Activated naive CD4-positive, alpha-beta T cell treated with anti-CD3 and anti-CD28 coated beads, Interleukin-2, amount 10 ng/mL, durations not matched to agents 7 days and 5 days (primary cell): ENCODE results near the gene CYB5RL.
A peak's percentile ranks its signal among the peaks of the same experiment; 100 is the strongest.
"Not testable (repeated sequence)": the region's sequence is repeated elsewhere in the genome, so short reads cannot be mapped to it uniquely, and the experiment has no call there.

Experiments
- CTCF ChIA-PET: fragments of 350-600 bp; sonication (Branson Sonifier 250); formaldehyde crosslinking; loops from one replicate; lab custom pipeline; 2021; ENCODE audit warnings: antibody characterized with exemption; lab: Charles Lee
- DNase-seq: peaks from one replicate; pipeline ENCODE4 v3.0.0-alpha.2; 2020
- H3K27ac Mint-ChIP-seq: one replicate; pipeline ENCODE4 v1.8.0; 2021; ENCODE audit warnings: mild to moderate bottlenecking, moderate library complexity, mixed read lengths
- H3K27me3 Mint-ChIP-seq: one replicate; pipeline ENCODE4 v1.8.0; 2021; ENCODE audit warnings: mild to moderate bottlenecking, mixed read lengths
- H3K36me3 Mint-ChIP-seq: one replicate; pipeline ENCODE4 v1.8.0; 2021; ENCODE audit warnings: mixed read lengths
- H3K4me1 Mint-ChIP-seq: one replicate; pipeline ENCODE4 v1.8.0; 2021; ENCODE audit warnings: mixed read lengths
- H3K4me3 Mint-ChIP-seq: one replicate; pipeline ENCODE4 v1.8.0; 2021; ENCODE audit warnings: mild to moderate bottlenecking, moderate library complexity, mixed read lengths
- H3K9me3 Mint-ChIP-seq: one replicate; pipeline ENCODE4 v1.8.0; 2021; ENCODE audit warnings: mixed read lengths

The CYB5RL gene

DNA sequence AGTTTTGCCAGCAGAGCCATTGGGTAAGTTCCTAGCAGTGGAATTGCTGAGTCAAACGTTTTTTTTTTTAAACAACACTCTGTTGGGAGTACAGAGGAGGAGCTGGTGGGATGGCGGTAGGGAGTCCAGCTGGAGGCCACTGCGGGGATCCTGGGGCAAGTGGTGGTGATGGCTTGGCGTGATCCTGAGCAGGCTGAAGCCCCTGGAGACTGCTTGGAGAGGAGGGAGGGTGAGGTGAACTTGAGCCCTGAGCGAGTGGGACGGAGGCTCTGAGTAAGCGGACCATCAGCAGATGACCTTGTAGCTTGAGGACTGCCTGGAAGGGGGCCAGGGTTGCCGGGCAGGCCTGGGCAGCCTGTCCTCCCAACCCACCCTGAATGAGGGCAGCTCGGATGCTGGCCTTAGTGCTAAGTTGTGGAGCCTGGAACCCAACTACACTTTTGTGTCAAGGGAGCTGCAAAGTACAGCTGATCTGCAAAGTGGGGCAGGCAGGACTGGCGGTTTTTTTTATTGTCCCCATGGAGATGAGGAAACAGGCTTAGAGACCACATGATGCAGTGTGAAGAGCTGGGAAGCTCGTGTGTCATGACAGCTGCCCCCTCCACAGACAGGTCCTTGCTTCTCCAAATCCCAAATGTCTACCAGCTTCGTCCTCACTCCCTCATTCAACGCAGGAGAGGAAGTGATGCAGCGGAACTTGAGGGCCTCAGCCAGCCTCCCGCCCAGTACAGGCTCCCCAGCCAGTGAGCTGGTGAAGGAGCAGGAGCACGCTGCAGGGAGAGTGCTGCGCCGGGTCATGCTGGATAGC is 20.4 kb upstream of the CYB5RL start:
- H3K4me1 Mint-ChIP-seq = no peaks in the 10 kb centered on the region
- no peak for DNase-seq
- CTCF ChIA-PET = no interaction called here

DNA sequence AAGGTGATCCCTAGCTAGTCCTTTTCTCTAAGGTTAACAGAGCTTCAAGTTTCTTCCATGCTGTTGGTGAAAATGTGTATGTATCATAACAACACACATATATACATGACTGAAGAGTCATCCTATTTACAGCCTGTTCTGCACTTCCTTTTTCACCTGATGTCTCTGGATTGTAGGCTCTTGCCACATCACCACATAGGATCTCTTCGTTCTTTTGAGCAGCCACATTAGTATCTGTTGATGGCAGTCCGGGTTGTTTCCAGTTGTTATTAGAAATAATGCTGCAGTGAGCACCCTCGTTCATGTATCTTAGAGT is 19.8 kb upstream of the CYB5RL start:
- Mint-ChIP-seq H3K27ac (peak overlapping the region; percentile 49), H3K9me3 (no peaks in the 10 kb centered on the region), H3K4me3 (no peak overlapping the region), H3K36me3 (peaks cover 43% of the 10 kb centered on the region), H3K27me3 (no peaks in the 10 kb centered on the region), H3K4me1 (no peaks in the 10 kb centered on the region)
- CTCF ChIA-PET = interaction anchor here (1.8 kb wide), 1 partner anchor 38 kb away, joined by 7 read pairs; no protein-coding TSS in a partner anchor
- DNase-seq = no peak

More for the DNA sequence above, 20.4 kb upstream of the CYB5RL start:
- Mint-ChIP-seq H3K4me3 (no peak overlapping the region), H3K27me3 (no peaks in the 10 kb centered on the region), H3K27ac (peak overlapping the region; percentile 49), H3K9me3 (no peaks in the 10 kb centered on the region), H3K36me3 (peaks cover 43% of the 10 kb centered on the region)

DNA sequence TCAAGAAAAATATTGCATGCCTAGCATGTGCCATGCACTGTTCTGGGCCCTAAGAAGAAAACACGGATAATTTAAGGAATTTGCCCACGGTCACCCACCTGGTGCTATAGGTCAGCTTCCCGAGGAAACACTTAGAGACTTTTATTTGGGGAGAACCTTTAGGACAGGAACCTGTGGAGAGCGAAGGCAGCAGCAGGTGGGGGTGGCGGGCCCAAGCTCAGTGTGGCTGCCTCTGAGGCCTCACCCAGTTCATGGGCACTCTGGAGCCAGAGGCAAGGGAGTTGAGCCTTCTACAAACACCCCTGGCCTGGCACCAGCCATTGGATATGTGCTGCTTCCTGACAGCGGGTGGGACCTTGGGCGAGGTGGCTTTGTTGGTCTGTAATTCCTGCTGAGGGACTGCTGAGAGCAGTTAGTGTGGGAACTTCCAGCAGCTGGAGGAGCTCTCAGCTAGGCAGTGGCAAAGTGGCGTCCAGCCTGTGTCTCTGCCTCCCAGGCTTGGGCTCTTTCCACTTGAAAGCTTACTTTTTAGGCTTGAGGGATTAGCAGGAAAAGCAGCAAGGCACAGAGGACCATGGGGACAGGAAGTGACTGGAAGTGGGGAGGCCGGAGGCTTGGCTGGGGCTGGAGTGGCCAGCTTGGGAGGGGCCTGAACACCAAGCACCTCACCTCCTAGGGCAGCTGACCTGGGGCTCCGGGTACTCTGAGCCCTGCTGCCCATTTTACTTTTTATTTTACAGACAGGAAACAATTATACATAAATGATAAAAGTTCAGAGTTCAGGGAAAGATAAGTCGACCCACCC is 19.3 kb upstream of the CYB5RL start:
- peaks cover 47% of the 10 kb centered on the region for H3K36me3 Mint-ChIP-seq
- no peak for DNase-seq
- H3K27me3 Mint-ChIP-seq = no peaks in the 10 kb centered on the region
- no peaks in the 10 kb centered on the region for H3K4me1 Mint-ChIP-seq
- no peak overlapping the region for H3K27ac Mint-ChIP-seq
- no peaks in the 10 kb centered on the region for H3K9me3 Mint-ChIP-seq
- H3K4me3 Mint-ChIP-seq = no peak overlapping the region
- CTCF ChIA-PET = interaction anchor here (0.7 to 1.8 kb wide), 3 partner anchors 37 to 700 kb away, joined by 3 to 7 read pairs (median 3); no protein-coding TSS in a partner anchor

DNA sequence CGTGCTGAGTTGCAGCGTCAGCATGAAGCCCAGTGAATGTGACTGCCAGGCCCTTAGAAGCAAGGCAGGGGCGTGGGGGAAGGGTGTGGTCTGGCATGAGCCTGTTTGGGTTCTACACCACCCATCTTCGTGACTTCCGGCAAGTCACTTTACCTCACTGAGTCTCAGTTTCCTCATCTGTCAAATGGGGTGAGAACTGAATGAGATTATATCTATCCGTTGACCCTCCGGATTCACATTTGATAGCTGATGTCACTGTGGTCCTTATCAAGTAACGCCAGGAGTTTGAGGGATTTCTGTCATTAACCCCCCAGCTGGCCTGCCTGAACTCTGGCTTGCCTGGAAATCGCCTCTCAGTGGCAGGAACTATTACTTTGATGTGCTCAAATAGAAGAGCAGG is 15.7 kb upstream of the CYB5RL start:
- H3K4me1 Mint-ChIP-seq = no peaks in the 10 kb centered on the region
- CTCF ChIA-PET = no interaction called here
- peaks cover 49% of the 10 kb centered on the region for H3K36me3 Mint-ChIP-seq
- no peak overlapping the region for H3K4me3 Mint-ChIP-seq
- no peaks in the 10 kb centered on the region for H3K27me3 Mint-ChIP-seq
- H3K27ac Mint-ChIP-seq = no peak overlapping the region
- no peaks in the 10 kb centered on the region for H3K9me3 Mint-ChIP-seq
- no peak for DNase-seq

DNA sequence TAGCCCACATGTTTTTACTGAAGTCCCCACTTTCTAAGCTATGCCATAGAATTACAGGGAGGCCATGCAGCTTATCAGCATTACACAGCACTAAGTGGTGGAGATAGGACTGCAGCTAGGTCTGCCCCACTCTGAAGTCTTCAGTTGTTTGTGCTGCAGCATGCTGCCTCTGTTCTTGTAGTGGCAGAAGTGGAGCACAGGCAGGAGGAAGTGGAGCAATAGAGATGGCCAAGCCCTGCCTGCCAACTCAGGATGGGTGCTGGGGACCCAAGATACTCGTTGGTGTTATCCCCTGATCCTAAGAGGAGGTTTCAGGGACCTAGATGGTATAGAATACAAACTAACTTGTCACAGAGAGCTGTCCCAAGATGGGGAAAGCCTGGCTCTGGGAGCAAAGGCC is 13.0 kb upstream of the CYB5RL start:
- CTCF ChIA-PET = no interaction called here
- no peak overlapping the region for H3K4me3 Mint-ChIP-seq
- no peaks in the 10 kb centered on the region for H3K4me1 Mint-ChIP-seq
- no peaks in the 10 kb centered on the region for H3K27me3 Mint-ChIP-seq
- no peak overlapping the region for H3K27ac Mint-ChIP-seq
- DNase-seq = no peak
- no peaks in the 10 kb centered on the region for H3K9me3 Mint-ChIP-seq
- H3K36me3 Mint-ChIP-seq = peaks cover 51% of the 10 kb centered on the region

DNA sequence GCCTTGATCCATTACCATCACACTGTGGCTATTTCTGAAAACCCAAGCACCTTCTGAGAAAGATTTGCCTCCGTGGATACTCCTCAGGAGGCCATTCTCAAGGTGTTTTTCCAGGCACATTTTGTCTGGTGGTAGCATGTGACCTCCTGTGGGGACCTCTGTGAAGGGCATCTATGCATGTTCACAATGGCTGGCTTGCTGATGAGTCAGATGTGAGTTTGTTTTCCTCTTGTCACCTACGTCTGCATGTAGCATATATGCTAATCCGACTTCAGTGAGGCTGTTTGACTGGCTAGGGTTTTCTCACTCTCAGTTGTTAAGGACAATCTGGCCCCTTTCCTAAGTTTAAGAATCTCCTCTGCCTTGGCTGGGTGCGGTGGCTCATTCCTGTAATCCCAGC is 8.1 kb upstream of the CYB5RL start:
- H3K36me3 Mint-ChIP-seq = peaks cover 50% of the 10 kb centered on the region
- H3K27ac Mint-ChIP-seq, CTCF ChIA-PET, H3K9me3 Mint-ChIP-seq, DNase-seq, H3K27me3 Mint-ChIP-seq, H3K4me1 Mint-ChIP-seq, H3K4me3 Mint-ChIP-seq: not testable (repeated sequence)

DNA sequence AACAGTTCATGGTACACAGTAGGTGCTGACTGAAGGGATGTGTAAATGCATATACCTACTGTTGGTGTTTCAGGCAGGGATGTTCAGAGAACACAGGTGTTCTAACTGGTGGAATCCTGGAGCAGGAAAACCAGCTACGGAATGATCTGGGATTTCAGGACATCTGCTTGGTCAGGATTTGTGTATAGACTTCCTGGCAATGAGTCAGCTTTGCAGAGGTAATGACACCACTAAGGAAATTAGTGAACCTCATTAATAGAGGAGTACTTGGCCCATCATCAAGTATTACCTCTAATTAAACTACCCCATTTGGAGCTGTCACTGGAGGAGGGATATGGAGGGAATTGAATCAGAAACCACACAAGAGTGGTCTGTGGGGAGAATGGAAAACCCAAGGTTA is 7.5 kb upstream of the CYB5RL start:
- Mint-ChIP-seq H3K4me3 (no peak overlapping the region), H3K9me3 (no peaks in the 10 kb centered on the region), H3K36me3 (peaks cover 53% of the 10 kb centered on the region), H3K4me1 (peaks cover 9% of the 10 kb centered on the region), H3K27ac (no peak overlapping the region), H3K27me3 (no peaks in the 10 kb centered on the region)
- CTCF ChIA-PET = no interaction called here
- no peak for DNase-seq

DNA sequence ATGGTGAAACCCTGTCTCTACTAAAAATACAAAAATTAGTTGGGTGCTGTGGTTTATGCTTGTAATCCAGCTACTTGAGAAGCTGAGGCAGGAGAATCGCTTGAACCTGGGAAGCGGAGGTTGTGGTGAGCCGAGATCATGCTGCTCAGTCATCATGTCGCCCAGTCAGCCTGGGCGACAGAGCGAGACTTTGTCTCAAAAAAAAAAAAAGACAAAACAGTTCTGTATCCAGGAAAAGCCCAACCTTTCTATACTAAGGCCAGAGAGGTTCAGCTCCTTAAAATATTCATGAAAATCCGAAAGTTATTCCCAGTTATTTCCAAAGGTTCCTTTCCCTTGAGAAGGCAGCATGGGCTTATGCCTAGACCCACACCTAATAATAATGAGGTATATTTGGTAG is 4.4 kb upstream of the CYB5RL start:
- no peak for DNase-seq
- CTCF ChIA-PET = no interaction called here
- H3K36me3 Mint-ChIP-seq = peaks cover 40% of the 10 kb centered on the region
- no peak overlapping the region for H3K27ac Mint-ChIP-seq
- no peaks in the 10 kb centered on the region for H3K27me3 Mint-ChIP-seq
- H3K4me1 Mint-ChIP-seq = peaks cover 30% of the 10 kb centered on the region
- no peaks in the 10 kb centered on the region for H3K9me3 Mint-ChIP-seq
- no peak overlapping the region for H3K4me3 Mint-ChIP-seq

DNA sequence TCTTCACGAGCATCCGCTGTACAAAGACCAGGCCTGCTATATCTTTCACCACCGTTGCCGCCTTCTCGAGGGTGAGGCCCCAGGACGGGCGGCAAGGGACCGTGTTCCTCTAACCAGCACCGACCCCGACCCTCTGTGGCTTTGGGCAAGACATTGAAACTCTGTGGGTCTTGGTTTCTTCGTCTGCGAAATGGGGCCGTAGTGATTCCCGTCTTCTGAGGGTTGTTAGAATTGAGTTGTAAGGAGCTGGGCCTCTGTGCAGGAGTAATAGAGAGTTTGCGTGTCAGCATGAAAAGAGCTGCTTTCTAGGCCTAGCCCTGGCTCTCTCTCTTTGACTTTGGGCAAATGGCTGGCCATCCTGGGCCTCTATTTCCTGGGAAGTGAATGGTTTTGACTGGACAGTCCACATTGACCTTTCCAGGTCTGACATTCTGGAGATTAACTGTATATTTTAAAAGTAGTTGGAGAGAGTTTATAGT is 728 bp upstream of the CYB5RL start:
- no peaks in the 10 kb centered on the region for H3K27me3 Mint-ChIP-seq
- DNase-seq = no peak
- peak overlapping the region; percentile 79 for H3K27ac Mint-ChIP-seq
- H3K4me3 Mint-ChIP-seq = peak overlapping the region; percentile 92
- H3K9me3 Mint-ChIP-seq = no peaks in the 10 kb centered on the region
- peaks cover 33% of the 10 kb centered on the region for H3K4me1 Mint-ChIP-seq
- H3K36me3 Mint-ChIP-seq = peaks cover 19% of the 10 kb centered on the region
- CTCF ChIA-PET = interaction anchor here (1.8 kb wide), 1 partner anchor 289 kb away, joined by 4 read pairs; no protein-coding TSS in a partner anchor

DNA sequence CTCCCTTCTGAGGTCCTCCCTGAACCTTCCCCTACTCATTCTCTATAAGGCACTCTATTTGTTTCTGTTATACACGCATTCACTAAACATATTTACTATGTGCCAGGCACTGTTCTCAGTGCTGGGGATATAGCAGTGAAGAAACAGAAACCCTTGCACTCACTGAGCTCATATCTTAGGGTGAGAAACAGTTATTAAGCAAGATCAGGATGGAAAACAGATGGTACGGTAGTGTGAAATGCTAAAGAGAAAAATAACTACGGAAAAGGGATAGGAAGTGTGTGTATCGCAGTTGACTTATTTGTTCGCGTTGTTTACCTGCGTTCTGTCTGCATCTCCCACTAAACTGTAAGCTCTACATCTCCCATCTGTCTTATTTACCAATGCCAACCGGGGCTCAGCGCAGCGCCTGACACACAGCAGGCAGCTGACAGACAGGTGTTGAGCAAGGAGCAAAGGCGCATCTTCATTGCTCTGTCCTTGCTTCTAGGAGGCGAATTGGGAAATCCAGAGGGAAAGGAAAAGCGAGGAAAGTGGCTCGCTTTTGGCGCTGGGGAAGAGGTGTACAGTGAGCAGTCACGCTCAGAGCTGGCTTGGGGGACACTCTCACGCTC is 572 bp downstream of the CYB5RL start:
- H3K36me3 Mint-ChIP-seq = peaks cover 12% of the 10 kb centered on the region

DNA sequence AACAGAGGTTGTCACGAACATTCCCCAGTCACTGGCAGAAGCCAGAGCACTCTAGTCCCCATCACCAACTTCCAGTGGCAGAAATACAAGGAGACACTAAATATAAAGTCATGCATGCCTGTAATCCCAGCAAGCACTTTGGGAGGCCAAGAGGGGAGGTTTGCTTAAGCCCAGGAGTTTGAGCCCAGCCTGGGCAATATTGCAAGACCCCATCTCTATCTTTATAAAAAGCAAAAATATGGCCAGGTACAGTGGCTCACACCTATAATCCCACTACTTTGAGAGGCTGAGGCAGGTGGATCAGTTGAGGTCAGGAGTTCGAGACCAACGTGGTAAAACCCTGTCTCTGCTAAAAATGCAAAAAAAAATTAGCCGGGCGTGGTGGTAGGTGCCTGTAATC is 6.4 kb downstream of the CYB5RL start:
- DNase-seq = no peak
- CTCF ChIA-PET = no interaction called here
- H3K27ac Mint-ChIP-seq = no peak overlapping the region
- H3K9me3 Mint-ChIP-seq = no peaks in the 10 kb centered on the region
- no peak overlapping the region for H3K4me3 Mint-ChIP-seq
- no peaks in the 10 kb centered on the region for H3K27me3 Mint-ChIP-seq
- peaks cover 6% of the 10 kb centered on the region for H3K36me3 Mint-ChIP-seq
- no peaks in the 10 kb centered on the region for H3K4me1 Mint-ChIP-seq

More for the DNA sequence above, 572 bp downstream of the CYB5RL start:
- Mint-ChIP-seq H3K4me1 (peaks cover 30% of the 10 kb centered on the region), H3K4me3 (peak overlapping the region; percentile 92), H3K27me3 (no peaks in the 10 kb centered on the region), H3K27ac (peak overlapping the region; percentile 79), H3K9me3 (no peaks in the 10 kb centered on the region)
- CTCF ChIA-PET = no interaction called here
- peak; percentile 28 for DNase-seq

DNA sequence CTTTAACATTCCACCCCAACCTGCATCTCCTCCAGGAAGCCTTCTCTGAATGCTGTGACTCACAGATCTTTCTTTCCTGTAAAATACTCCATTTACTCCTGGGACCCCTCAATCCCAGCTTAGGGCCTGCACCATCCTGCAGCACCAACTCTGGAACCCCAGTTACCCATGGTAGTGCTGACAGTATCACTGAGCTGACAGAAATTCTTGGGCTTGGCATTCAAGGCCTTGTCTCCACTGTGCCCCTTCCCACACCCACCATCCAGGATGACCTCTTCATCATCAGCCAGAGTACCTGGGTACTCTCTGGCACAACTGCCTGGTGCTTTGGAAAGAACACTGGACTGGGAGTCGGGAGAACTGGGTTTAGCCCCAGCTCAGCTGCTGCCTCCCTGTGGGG is 8.3 kb downstream of the CYB5RL start:
- CTCF ChIA-PET = interaction anchor here (0.7 kb wide), 1 partner anchor 10 kb away, joined by 4 read pairs; no protein-coding TSS in a partner anchor
- peaks cover 9% of the 10 kb centered on the region for H3K36me3 Mint-ChIP-seq

DNA sequence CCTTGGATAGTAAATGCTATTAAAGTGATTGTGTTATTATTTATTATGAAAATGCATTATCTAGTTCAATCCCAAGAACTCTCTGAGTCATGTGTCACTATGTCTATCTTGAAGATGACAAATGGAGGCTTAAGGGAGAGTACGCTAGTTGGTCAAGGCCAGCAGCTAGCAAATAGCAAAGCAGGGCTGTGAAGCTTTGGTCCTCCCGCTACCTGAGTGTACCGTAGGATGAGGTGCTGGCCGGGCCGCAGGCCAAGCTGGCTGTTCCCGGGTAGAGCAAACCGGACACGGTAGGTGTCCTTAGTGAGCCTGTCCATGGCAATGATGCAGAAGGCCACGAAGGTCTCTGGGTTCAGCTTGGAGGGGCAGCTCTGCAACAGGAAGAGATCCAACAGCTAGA is 9.3 kb downstream of the CYB5RL start:
- H3K27me3 Mint-ChIP-seq = no peaks in the 10 kb centered on the region

More for the DNA sequence above, 8.3 kb downstream of the CYB5RL start:
- no peak for DNase-seq
- Mint-ChIP-seq H3K4me3 (no peak overlapping the region), H3K4me1 (no peaks in the 10 kb centered on the region), H3K27ac (no peak overlapping the region), H3K9me3 (no peaks in the 10 kb centered on the region), H3K27me3 (no peaks in the 10 kb centered on the region)

DNA sequence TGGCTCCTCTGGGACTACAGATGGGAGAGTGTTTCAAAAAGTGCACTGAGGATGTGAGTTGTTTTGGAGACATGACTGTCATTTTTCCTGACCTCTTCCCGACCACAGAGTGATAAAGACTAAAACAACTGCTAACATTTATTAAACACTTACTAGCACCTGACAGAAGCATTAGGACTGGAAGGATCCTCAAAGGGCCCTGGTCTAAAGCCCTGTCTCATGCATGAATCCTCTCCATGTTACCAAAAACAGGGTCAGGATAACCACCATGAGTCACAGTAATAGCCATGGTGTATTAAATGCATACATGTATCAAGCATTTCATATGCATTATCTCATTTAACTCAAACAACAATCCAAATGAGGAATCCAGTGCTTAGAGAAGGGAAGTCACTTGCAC is 11.5 kb downstream of the CYB5RL start:
- Mint-ChIP-seq H3K27me3 (no peaks in the 10 kb centered on the region), H3K9me3 (no peaks in the 10 kb centered on the region), H3K27ac (no peak overlapping the region), H3K36me3 (peaks cover 12% of the 10 kb centered on the region), H3K4me1 (no peaks in the 10 kb centered on the region), H3K4me3 (no peak overlapping the region)
- no peak for DNase-seq
- CTCF ChIA-PET = no interaction called here

More for the DNA sequence above, 9.3 kb downstream of the CYB5RL start:
- no peak overlapping the region for H3K4me3 Mint-ChIP-seq
- no peak overlapping the region for H3K27ac Mint-ChIP-seq
- DNase-seq = no peak
- H3K9me3 Mint-ChIP-seq = no peaks in the 10 kb centered on the region
- H3K36me3 Mint-ChIP-seq = peaks cover 10% of the 10 kb centered on the region
- no peaks in the 10 kb centered on the region for H3K4me1 Mint-ChIP-seq
- CTCF ChIA-PET = no interaction called here
